ENCODE results near the gene PARVA.

GRCh38 chr11:12518606-12519385, 141.4 kb downstream of the PARVA start:
- TF ChIP-seq GATA2 (IDR thresholded peaks at IDR 0.05; ENCODE audit: low read depth, low read length) (no peak), GATA3 (IDR thresholded peaks at IDR 0.05; ENCODE audit: low read depth, low read length) (no peak)
